CD4-positive, alpha-beta T cell (primary cell): ENCODE measurements around the gene HELZ. TPM values are rescaled to one million over a fixed set of nuclear protein-coding genes. Genes with fewer than 3 reads are reported as not detected.

Experiments
- ATAC-seq: fragments of 200-7000 bp; cut with Tn5 transposase; one replicate; pipeline ENCODE4 v1.10.0; 2022; ENCODE audit warnings: mild to moderate bottlenecking; ENCODE audit not compliant: poor library complexity
- CTCF ChIA-PET: fragments of 350-600 bp; sonication (Branson Sonifier 250); formaldehyde crosslinking; loops from one replicate; lab custom pipeline; 2021; ENCODE audit warnings: antibody characterized with exemption, inconsistent platforms; lab: Charles Lee
- POLR2A ChIA-PET: fragments of 350-600 bp; sonication (Branson Sonifier 250); formaldehyde crosslinking; loops from one replicate; lab custom pipeline; 2021; ENCODE audit warnings: antibody characterized with exemption, inconsistent platforms; lab: Charles Lee
- DNase-seq, 14 experiments: peaks; one replicate each; pipeline ENCODE4 v3.0.0-alpha.2; 2013 to 2020; ENCODE audit warnings: mixed read lengths in 2 of 14
- H3K27ac ChIP-seq, 2 donors: one replicate each; pipeline versions ENCODE4 v1.5.1 to v1.7.0; 2013; ENCODE audit warnings: low read length in 2 of 2, low read depth in 1 of 2, mild to moderate bottlenecking in 1 of 2
- H3K27me3 ChIP-seq, 2 experiments: 1 replicate in 1 of 2; 2 replicates in 1 of 2; pipeline versions ENCODE4 v1.6.1 to v1.7.0; 2013; ENCODE audit warnings: low read length in 2 of 2, control low read depth in 1 of 2, mild to moderate bottlenecking in 1 of 2, moderate library complexity in 1 of 2; ENCODE audit not compliant: insufficient read depth in 2 of 2, control insufficient read depth in 1 of 2
- H3K36me3 ChIP-seq: one replicate; pipeline ENCODE4 v1.6.1; 2013; ENCODE audit warnings: low read length, control low read depth; ENCODE audit not compliant: insufficient read depth
- H3K4me1 ChIP-seq: one replicate; pipeline ENCODE4 v1.6.1; 2013; ENCODE audit warnings: low read length, control low read depth; ENCODE audit not compliant: insufficient read depth
- H3K4me3 ChIP-seq: one replicate; pipeline ENCODE4 v1.5.1; 2013; ENCODE audit warnings: mild to moderate bottlenecking, low read length, moderate library complexity
- H3K9me3 ChIP-seq, 2 experiments: 1 replicate in 1 of 2; 2 replicates in 1 of 2; pipeline versions ENCODE4 v1.6.1 to v1.7.0; 2013; ENCODE audit warnings: low read length in 2 of 2, mild to moderate bottlenecking in 2 of 2, control low read depth in 1 of 2, moderate library complexity in 1 of 2; ENCODE audit not compliant: control insufficient read depth in 1 of 2, insufficient read depth in 1 of 2
- H3K27ac Mint-ChIP-seq: one replicate; pipeline ENCODE4 v1.8.0; 2020; ENCODE audit warnings: mixed read lengths
- H3K27me3 Mint-ChIP-seq: one replicate; pipeline ENCODE4 v1.8.0; 2021; ENCODE audit warnings: mixed read lengths
- H3K36me3 Mint-ChIP-seq: one replicate; pipeline ENCODE4 v1.8.0; 2021; ENCODE audit warnings: low read depth, mixed read lengths
- H3K4me1 Mint-ChIP-seq: one replicate; pipeline ENCODE4 v1.8.0; 2021; ENCODE audit warnings: low read depth, mixed read lengths
- H3K4me3 Mint-ChIP-seq: one replicate; pipeline ENCODE4 v1.8.0; 2020; ENCODE audit warnings: mild to moderate bottlenecking, mixed read lengths
- H3K9me3 Mint-ChIP-seq: one replicate; pipeline ENCODE4 v1.8.0; 2020; ENCODE audit warnings: mixed read lengths
- CTCF ChIP-seq: fragments of 200-600 bp; IDR thresholded peaks from one replicate; pipeline ENCODE4 v1.8.0; 2022; ENCODE audit warnings: antibody characterized with exemption, mild to moderate bottlenecking
- intact Hi-C, 2 experiments: fragments of 100-400 bp; cut with DNase I in 1 of 2; cut with micrococcal nuclease in 1 of 2; formaldehyde crosslinking; loops; one replicate each; pipeline versions ENCODE4 v1.15.1 to v1.9.0; 2023 to 2025; cut with DNase I, micrococcal nuclease
- total RNA-seq, 174 experiments: library from RNA in 2 of 174; stranded (reverse) in 2 of 174; gene quantifications; one replicate each; pipeline ENCODE4 v1.2.3 and lab custom pipeline; 2021 to 2026

Gene HELZ
- total RNA-seq, 2 experiments from 2014 or later, result 94.8 to 107 TPM

GRCh38 chr17:67030641-67031040, 214.4 kb downstream of the HELZ start:
- H3K27ac Mint-ChIP-seq, result no peak overlapping the region
- no peaks in the 10 kb centered on the region for H3K9me3 Mint-ChIP-seq
- ChIA-PET CTCF (no interaction called here), POLR2A (no interaction called here)
- H3K9me3 ChIP-seq, result no peaks in the 10 kb centered on the region
- H3K4me1 Mint-ChIP-seq, result no peaks in the 10 kb centered on the region
- no peaks in the 10 kb centered on the region for H3K27me3 ChIP-seq
- H3K36me3 ChIP-seq, result no peaks in the 10 kb centered on the region
- H3K4me3 Mint-ChIP-seq, result no peak overlapping the region
- H3K27ac ChIP-seq, result no peak overlapping the region
- no peak for TF ChIP-seq CTCF
- no peaks in the 10 kb centered on the region for H3K36me3 Mint-ChIP-seq
- peaks cover 5% of the 10 kb centered on the region for H3K27me3 Mint-ChIP-seq
- H3K4me3 ChIP-seq, result no peak overlapping the region
- intact Hi-C loops, result no loop called here
- DNase-seq (no peak), ATAC-seq (no peak)
- H3K4me1 ChIP-seq, result no peaks in the 10 kb centered on the region

GRCh38 chr17:67027031-67027628, 217.9 kb downstream of the HELZ start:
- Mint-ChIP-seq H3K4me1 (no peaks in the 10 kb centered on the region), H3K27ac (no peak overlapping the region), H3K36me3 (no peaks in the 10 kb centered on the region), H3K9me3 (no peaks in the 10 kb centered on the region), H3K27me3 (no peaks in the 10 kb centered on the region), H3K4me3 (no peak overlapping the region)
- intact Hi-C loops, result no loop called here
- Histone ChIP-seq H3K27ac (no peak overlapping the region), H3K4me3 (no peak overlapping the region), H3K36me3 (no peaks in the 10 kb centered on the region), H3K4me1 (no peaks in the 10 kb centered on the region), H3K27me3 (no peaks in the 10 kb centered on the region), H3K9me3 (no peaks in the 10 kb centered on the region)
- ChIA-PET POLR2A (no interaction called here), CTCF (no interaction called here)
- no peak for TF ChIP-seq CTCF
- DNase-seq, result no peak
- no peak for ATAC-seq

- Mint-ChIP-seq H3K9me3 (no peaks in the 10 kb centered on the region), H3K27ac (no peak overlapping the region), H3K4me3 (no peak overlapping the region), H3K27me3 (no peaks in the 10 kb centered on the region), H3K36me3 (no peaks in the 10 kb centered on the region), H3K4me1 (no peaks in the 10 kb centered on the region)
- no peak for ATAC-seq
- TF ChIP-seq CTCF, result no peak
- CTCF ChIA-PET, result no interaction called here
- H3K4me1 ChIP-seq, result no peaks in the 10 kb centered on the region
- POLR2A ChIA-PET, result no interaction called here
- intact Hi-C loops, result no loop called here
- no peak overlapping the region for H3K27ac ChIP-seq
- no peak overlapping the region for H3K4me3 ChIP-seq
- no peaks in the 10 kb centered on the region for H3K9me3 ChIP-seq
- H3K27me3 ChIP-seq, result no peaks in the 10 kb centered on the region
- no peaks in the 10 kb centered on the region for H3K36me3 ChIP-seq
- no peak for DNase-seq
These were observed 218.7 kb downstream of the HELZ start for GRCh38 chr17:67026341-67026740.
